Mesendoderm (in vitro differentiated cells): Measurements from ENCODE around the gene EVC2.

Experiments used
- DNase-seq: peaks from one replicate; pipeline ENCODE4 v3.0.0; 2013
- H2AK5ac ChIP-seq: 2 replicates; pipeline ENCODE4 v1.6.1; 2013; ENCODE audit warnings: low read length, inconsistent platforms
- H2BK120ac ChIP-seq: 2 replicates; pipeline ENCODE4 v1.6.1; 2013; ENCODE audit warnings: low read depth, mild to moderate bottlenecking, low read length, moderate library complexity, mixed read lengths
- H2BK15ac ChIP-seq: replicated peaks from 2 replicates; pipeline ENCODE4 v1.6.1; 2013; ENCODE audit warnings: low read depth, mild to moderate bottlenecking, moderate library complexity
- H2BK5ac ChIP-seq: 2 replicates; pipeline ENCODE4 v1.6.1; 2013; ENCODE audit warnings: low read length, inconsistent platforms
- H3K18ac ChIP-seq: 2 replicates; pipeline ENCODE4 v1.6.1; 2013; ENCODE audit warnings: mild to moderate bottlenecking, low read length, mixed read lengths
- H3K23ac ChIP-seq: one replicate; pipeline ENCODE4 v1.6.1; 2013; ENCODE audit warnings: low read length
- H3K27ac ChIP-seq: 2 replicates; pipeline ENCODE4 v1.5.1; 2013; ENCODE audit warnings: low read depth, mild to moderate bottlenecking, inconsistent platforms, low read length, moderate library complexity
- H3K27me3 ChIP-seq: 2 replicates; pipeline ENCODE4 v1.6.1; 2013; ENCODE audit warnings: low read length, control low read depth, mild to moderate bottlenecking, inconsistent platforms; ENCODE audit not compliant: insufficient read depth, poor library complexity
- H3K36me3 ChIP-seq: 2 replicates; pipeline ENCODE4 v1.6.1; 2013; ENCODE audit warnings: low read length, inconsistent platforms; ENCODE audit not compliant: control insufficient read depth, insufficient read depth
- H3K4ac ChIP-seq: one replicate; pipeline ENCODE4 v1.6.1; 2013; ENCODE audit warnings: low read depth, mild to moderate bottlenecking, low read length, moderate library complexity
- H3K4me1 ChIP-seq: 2 replicates; pipeline ENCODE4 v1.6.1; 2013; ENCODE audit warnings: low read depth, low read length, inconsistent platforms; ENCODE audit not compliant: control insufficient read depth
- H3K4me2 ChIP-seq: 2 replicates; pipeline ENCODE4 v1.6.1; 2013; ENCODE audit warnings: low read length
- H3K4me3 ChIP-seq: 2 replicates; pipeline ENCODE4 v1.5.1; 2013; ENCODE audit warnings: mild to moderate bottlenecking, low read length
- H3K56ac ChIP-seq: one replicate; pipeline ENCODE4 v1.6.1; 2013; ENCODE audit warnings: low read length
- H3K79me1 ChIP-seq: 2 replicates; pipeline ENCODE4 v1.6.1; 2013; ENCODE audit warnings: low read length, inconsistent platforms
- H3K79me2 ChIP-seq: 2 replicates; pipeline ENCODE4 v1.6.1; 2013; ENCODE audit warnings: mild to moderate bottlenecking, low read length; ENCODE audit not compliant: control insufficient read depth, insufficient read depth
- H3K9ac ChIP-seq: 2 replicates; pipeline ENCODE4 v1.6.1; 2013; ENCODE audit warnings: low read length, inconsistent platforms
- H4K5ac ChIP-seq: one replicate; pipeline ENCODE4 v1.6.1; 2013; ENCODE audit warnings: low read length
- H4K8ac ChIP-seq: one replicate; pipeline ENCODE4 v1.6.1; 2013; ENCODE audit warnings: low read depth, mild to moderate bottlenecking, control low read depth, low read length, moderate library complexity
- WGBS: extraction: QIAGEN DNeasy Blood & Tissue Kit; methylation state at CpG from one replicate; pipeline ENCODE4 v1.1.7; 2013; ENCODE audit warnings: low lambda C conversion rate, missing lambda C conversion rate; ENCODE audit not compliant: insufficient coverage; ENCODE audit errors: extremely low coverage; 5-methylcytosine and 5-hydroxymethylcytosine counted together

EVC2 gene

GRCh38 chr4:5552451-5552850 lies 155.9 kb downstream of the EVC2 start:
- Histone ChIP-seq H2AK5ac (no peak overlapping the region), H3K23ac (no peak overlapping the region), H3K79me1 (no peaks in the 10 kb centered on the region), H2BK5ac (no peak overlapping the region), H2BK120ac (no peak overlapping the region), H3K56ac (no peak overlapping the region), H3K9ac (no peak overlapping the region), H3K27ac (no peak overlapping the region), H2BK15ac (no peak overlapping the region), H3K4me3 (no peak overlapping the region), H3K18ac (no peak overlapping the region), H3K36me3 (no peaks in the 10 kb centered on the region), H3K27me3 (no peaks in the 10 kb centered on the region), H4K8ac (no peak overlapping the region), H4K5ac (no peak overlapping the region), H3K4ac (no peak overlapping the region), H3K4me1 (no peaks in the 10 kb centered on the region), H3K4me2 (no peak overlapping the region), H3K79me2 (no peaks in the 10 kb centered on the region)
- no CpG with 5 or more reads among the region's 3 CpGs for WGBS
- DNase-seq: no peak

GRCh38 chr4:5547651-5548249 lies 160.6 kb downstream of the EVC2 start:
- Histone ChIP-seq H4K5ac (no peak overlapping the region), H3K56ac (no peak overlapping the region), H3K79me1 (no peaks in the 10 kb centered on the region), H3K4me2 (no peak overlapping the region), H2BK5ac (no peak overlapping the region), H3K4me1 (no peaks in the 10 kb centered on the region), H3K4me3 (no peak overlapping the region), H4K8ac (no peak overlapping the region), H3K23ac (no peak overlapping the region), H3K18ac (no peak overlapping the region), H2BK15ac (no peak overlapping the region), H3K4ac (no peak overlapping the region), H3K79me2 (no peaks in the 10 kb centered on the region), H3K27ac (no peak overlapping the region), H3K9ac (no peak overlapping the region), H3K27me3 (no peaks in the 10 kb centered on the region), H2BK120ac (no peak overlapping the region), H2AK5ac (no peak overlapping the region), H3K36me3 (no peaks in the 10 kb centered on the region)
- no peak for DNase-seq
- no CpG with 5 or more reads among the region's 12 CpGs for WGBS

- H3K4me2 ChIP-seq: no peak overlapping the region
- H3K79me1 ChIP-seq: no peaks in the 10 kb centered on the region
- H3K4ac ChIP-seq: no peak overlapping the region
- H3K27ac ChIP-seq: no peak overlapping the region
- H3K56ac ChIP-seq: no peak overlapping the region
- no peak overlapping the region for H2BK15ac ChIP-seq
- no peak overlapping the region for H4K8ac ChIP-seq
- H3K9ac ChIP-seq: no peak overlapping the region
- H3K4me1 ChIP-seq: no peaks in the 10 kb centered on the region
- no peak overlapping the region for H2BK120ac ChIP-seq
- H3K23ac ChIP-seq: no peak overlapping the region
- H2AK5ac ChIP-seq: no peak overlapping the region
- no CpG with 5 or more reads among the region's 2 CpGs for WGBS
- H4K5ac ChIP-seq: no peak overlapping the region
- no peak overlapping the region for H3K4me3 ChIP-seq
- no peak overlapping the region for H2BK5ac ChIP-seq
- DNase-seq: no peak
- H3K18ac ChIP-seq: no peak overlapping the region
- H3K36me3 ChIP-seq: no peaks in the 10 kb centered on the region
- no peaks in the 10 kb centered on the region for H3K27me3 ChIP-seq
- H3K79me2 ChIP-seq: no peaks in the 10 kb centered on the region
These were observed 163.1 kb downstream of the EVC2 start for GRCh38 chr4:5545271-5545670.

GRCh38 chr4:5544762-5545161 lies 163.6 kb downstream of the EVC2 start:
- no peak overlapping the region for H2AK5ac ChIP-seq
- H4K5ac ChIP-seq: no peak overlapping the region
- no peak overlapping the region for H2BK120ac ChIP-seq
- no peak for DNase-seq
- H3K4ac ChIP-seq: no peak overlapping the region
- H3K9ac ChIP-seq: no peak overlapping the region
- no peak overlapping the region for H3K27ac ChIP-seq
- no CpG with 5 or more reads among the region's 5 CpGs for WGBS
- H3K4me2 ChIP-seq: no peak overlapping the region
- no peak overlapping the region for H3K4me3 ChIP-seq
- no peak overlapping the region for H3K18ac ChIP-seq
- H3K4me1 ChIP-seq: no peaks in the 10 kb centered on the region
- H3K79me1 ChIP-seq: no peaks in the 10 kb centered on the region
- H3K56ac ChIP-seq: no peak overlapping the region
- no peaks in the 10 kb centered on the region for H3K36me3 ChIP-seq
- H4K8ac ChIP-seq: no peak overlapping the region
- H3K79me2 ChIP-seq: no peaks in the 10 kb centered on the region
- no peak overlapping the region for H3K23ac ChIP-seq
- H2BK15ac ChIP-seq: no peak overlapping the region
- H2BK5ac ChIP-seq: no peak overlapping the region
- H3K27me3 ChIP-seq: no peaks in the 10 kb centered on the region

- H3K9ac ChIP-seq: no peak overlapping the region
- no peak overlapping the region for H2AK5ac ChIP-seq
- no CpG with 5 or more reads among the region's 8 CpGs for WGBS
- H3K27ac ChIP-seq: no peak overlapping the region
- no peak for DNase-seq
- no peak overlapping the region for H3K23ac ChIP-seq
- no peaks in the 10 kb centered on the region for H3K79me2 ChIP-seq
- H2BK15ac ChIP-seq: no peak overlapping the region
- no peak overlapping the region for H3K56ac ChIP-seq
- no peak overlapping the region for H2BK5ac ChIP-seq
- H3K4me1 ChIP-seq: no peaks in the 10 kb centered on the region
- no peaks in the 10 kb centered on the region for H3K27me3 ChIP-seq
- no peak overlapping the region for H4K8ac ChIP-seq
- H2BK120ac ChIP-seq: no peak overlapping the region
- H3K36me3 ChIP-seq: no peaks in the 10 kb centered on the region
- H4K5ac ChIP-seq: no peak overlapping the region
- no peak overlapping the region for H3K4me3 ChIP-seq
- H3K18ac ChIP-seq: no peak overlapping the region
- no peak overlapping the region for H3K4ac ChIP-seq
- no peak overlapping the region for H3K4me2 ChIP-seq
- H3K79me1 ChIP-seq: no peaks in the 10 kb centered on the region
These were observed 164.7 kb downstream of the EVC2 start for GRCh38 chr4:5543681-5544080.

- Histone ChIP-seq H3K79me2 (no peaks in the 10 kb centered on the region), H3K4me2 (no peak overlapping the region), H2BK5ac (no peak overlapping the region), H3K4ac (no peak overlapping the region), H2AK5ac (no peak overlapping the region), H3K4me3 (no peak overlapping the region), H4K8ac (no peak overlapping the region), H3K36me3 (no peaks in the 10 kb centered on the region), H4K5ac (no peak overlapping the region), H2BK15ac (no peak overlapping the region), H3K18ac (no peak overlapping the region), H3K4me1 (no peaks in the 10 kb centered on the region), H3K79me1 (no peaks in the 10 kb centered on the region), H2BK120ac (no peak overlapping the region), H3K27me3 (no peaks in the 10 kb centered on the region), H3K56ac (no peak overlapping the region), H3K9ac (no peak overlapping the region), H3K27ac (no peak overlapping the region), H3K23ac (no peak overlapping the region)
- DNase-seq: no peak
- WGBS: no CpG with 5 or more reads among the region's 10 CpGs
These were observed 167.2 kb downstream of the EVC2 start for GRCh38 chr4:5541169-5541568.
